A549 treated with Hydrocortisone at 1 μM for 4 hours (cell line): ENCODE data around the gene INSL6. TPM values are rescaled to one million over a fixed set of nuclear protein-coding genes. Genes with fewer than 3 reads are reported as not detected.

Source experiments
- total RNA-seq: library from RNA; stranded (reverse); fragments of 200-300 nt; extraction: Qiagen RNA extraction; gene quantifications from 5 replicates; pipeline ENCODE4 v1.2.3, GENCODE V29; 2022

Gene INSL6
- total RNA-seq = not detected in 5 replicates

DNA sequence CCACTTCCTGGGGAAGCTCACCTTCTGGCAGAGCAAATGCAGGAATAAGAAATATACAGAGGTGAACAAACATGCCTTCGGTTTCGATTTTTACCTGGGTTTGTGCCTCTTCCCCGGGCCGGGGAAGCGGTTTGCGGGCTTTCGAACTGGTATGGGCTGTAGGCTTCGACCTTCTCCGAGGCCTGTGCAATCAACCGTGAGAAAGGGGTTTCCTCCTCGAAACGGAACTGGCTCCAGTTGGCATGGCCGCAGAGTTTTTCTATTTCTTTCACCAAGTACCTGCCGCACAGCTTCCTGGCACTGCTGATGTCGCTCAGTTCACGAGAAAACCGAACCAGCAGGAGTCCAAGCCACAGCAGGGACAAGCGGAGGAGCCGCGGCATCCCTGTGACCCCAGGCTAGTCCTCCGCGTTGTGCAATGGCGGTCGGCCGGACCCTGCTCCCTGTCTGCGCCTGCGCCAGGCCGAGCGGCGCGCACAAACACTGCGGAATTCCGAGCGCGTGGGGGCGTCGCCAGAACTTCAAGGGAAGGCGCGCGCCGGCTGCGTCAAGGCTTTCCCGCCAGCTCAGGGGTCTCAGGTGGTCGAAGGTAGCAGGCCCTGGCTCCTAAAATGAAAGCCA is at the start of gene INSL6:
INSL6 (minus strand) TSS at position 420 of the 621 bp plus-strand sequence; CDS start at position 383, 37 bp downstream.

DNA sequence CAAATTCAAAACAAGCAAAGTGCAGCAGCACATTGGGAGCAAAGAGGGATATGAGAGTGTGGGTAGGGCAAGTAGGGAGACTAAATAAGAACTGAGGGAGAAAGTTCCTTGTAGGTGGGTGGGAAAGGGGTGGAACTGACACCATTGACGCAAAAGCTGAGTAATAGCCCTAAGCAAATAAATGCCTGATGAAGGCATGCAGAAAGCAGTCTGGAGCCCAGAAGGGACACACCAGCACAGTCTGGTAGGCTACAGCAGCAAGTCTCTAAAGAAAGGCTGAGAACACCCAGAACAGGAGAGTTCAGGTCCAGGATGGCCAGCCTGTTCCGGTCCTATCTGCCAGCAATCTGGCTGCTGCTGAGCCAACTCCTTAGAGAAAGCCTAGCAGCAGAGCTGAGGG is 45.8 kb upstream of the INSL6 start, which contains the start of gene INSL4:
INSL4 (plus strand) TSS at position 208 of the 400 bp plus-strand sequence; CDS start at position 313, 105 bp downstream.

Other genes with a start within 250 kb of the INSL6 start
- 2.3 to 4.5 TPM (median 3.6 TPM) in 5 replicates for gene JAK2, start 200.4 kb downstream of the INSL6 start, total RNA-seq
- gene INSL4, start 45.8 kb upstream of the INSL6 start, total RNA-seq = 13.9 to 17.9 TPM (median 16.5 TPM) in 5 replicates
- gene RLN2, start 119.1 kb upstream of the INSL6 start, total RNA-seq = 0.18 to 0.29 TPM (median 0.25 TPM) in 4 of 5 replicates, not detected in the other
- not detected in 5 replicates for gene RLN1, start 154.2 kb upstream of the INSL6 start, total RNA-seq